ENCODE data around the gene SMURF1.

The SMURF1 gene

DNA sequence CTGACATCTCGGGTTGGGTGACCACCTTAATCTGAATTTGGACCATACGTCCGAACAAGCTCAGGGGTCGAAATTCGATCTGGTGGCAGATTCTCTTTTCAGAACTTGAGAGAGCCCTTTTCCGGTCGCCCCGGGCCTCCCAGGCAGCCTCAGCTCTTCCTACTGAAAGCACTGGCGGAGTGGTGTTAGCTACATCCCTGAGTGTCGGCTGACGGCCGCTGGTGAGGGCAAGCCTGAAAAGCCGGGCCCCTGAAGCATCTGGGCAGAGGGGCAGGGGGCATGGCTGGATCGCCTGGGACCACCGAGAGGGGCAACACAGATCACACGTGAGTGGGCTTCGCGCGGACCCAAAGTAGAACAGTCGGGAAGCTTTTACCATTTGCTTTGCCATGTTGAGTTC is 116.1 kb downstream of the SMURF1 start:
- DNase-seq = no peak

DNA sequence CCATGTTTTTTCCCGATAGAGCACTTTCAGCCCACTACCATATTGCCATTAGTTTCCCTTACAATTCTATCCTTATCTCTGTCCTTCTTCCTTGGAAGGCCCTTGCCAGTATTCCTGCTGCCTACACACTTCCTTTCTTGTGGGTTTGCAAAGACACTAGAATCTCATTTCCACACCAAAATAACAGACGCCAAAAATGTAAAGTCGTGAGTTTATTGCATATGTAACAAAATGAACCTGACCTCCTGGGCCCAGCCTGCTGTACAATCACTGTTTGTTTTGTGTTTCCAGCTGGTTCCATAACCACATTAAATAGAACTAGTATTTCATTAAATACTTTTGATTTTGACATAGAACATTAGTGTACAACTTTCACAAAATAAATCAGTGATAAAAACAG is 116.7 kb downstream of the SMURF1 start:
- DNase-seq = no peak

GRCh38 chr7:99024066-99024465 is 119.8 kb downstream of the SMURF1 start:
- DNase-seq = no peak

GRCh38 chr7:99021941-99022560 is 121.9 kb downstream of the SMURF1 start:
- no peak for DNase-seq

- no peak for DNase-seq
These were observed 123.5 kb downstream of the SMURF1 start for GRCh38 chr7:99020413-99020715.

GRCh38 chr7:99019523-99020412 is 124.1 kb downstream of the SMURF1 start:
- no peak for DNase-seq

DNA sequence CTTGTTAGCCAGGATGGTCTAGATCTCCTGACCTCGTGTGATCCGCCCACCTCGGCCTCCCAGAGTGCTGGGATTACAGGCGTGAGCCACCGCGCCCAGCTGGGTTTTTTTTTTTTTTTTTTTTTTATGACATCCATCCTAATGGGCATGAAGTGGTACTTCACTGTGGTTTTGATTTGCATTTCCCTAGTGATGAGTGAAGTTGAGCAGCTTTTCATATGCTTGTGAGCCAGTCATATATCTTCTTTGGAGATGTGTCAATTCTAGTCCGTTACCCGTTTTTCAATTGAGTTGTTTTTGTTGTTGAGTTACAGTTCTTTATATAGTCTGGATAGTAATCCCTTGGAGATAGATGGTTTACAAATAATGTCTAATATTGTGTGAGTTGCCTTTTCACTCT is 127.7 kb downstream of the SMURF1 start:
- no peak for DNase-seq

GRCh38 chr7:99014113-99014985 is 129.6 kb downstream of the SMURF1 start:
- no peak for DNase-seq

DNA sequence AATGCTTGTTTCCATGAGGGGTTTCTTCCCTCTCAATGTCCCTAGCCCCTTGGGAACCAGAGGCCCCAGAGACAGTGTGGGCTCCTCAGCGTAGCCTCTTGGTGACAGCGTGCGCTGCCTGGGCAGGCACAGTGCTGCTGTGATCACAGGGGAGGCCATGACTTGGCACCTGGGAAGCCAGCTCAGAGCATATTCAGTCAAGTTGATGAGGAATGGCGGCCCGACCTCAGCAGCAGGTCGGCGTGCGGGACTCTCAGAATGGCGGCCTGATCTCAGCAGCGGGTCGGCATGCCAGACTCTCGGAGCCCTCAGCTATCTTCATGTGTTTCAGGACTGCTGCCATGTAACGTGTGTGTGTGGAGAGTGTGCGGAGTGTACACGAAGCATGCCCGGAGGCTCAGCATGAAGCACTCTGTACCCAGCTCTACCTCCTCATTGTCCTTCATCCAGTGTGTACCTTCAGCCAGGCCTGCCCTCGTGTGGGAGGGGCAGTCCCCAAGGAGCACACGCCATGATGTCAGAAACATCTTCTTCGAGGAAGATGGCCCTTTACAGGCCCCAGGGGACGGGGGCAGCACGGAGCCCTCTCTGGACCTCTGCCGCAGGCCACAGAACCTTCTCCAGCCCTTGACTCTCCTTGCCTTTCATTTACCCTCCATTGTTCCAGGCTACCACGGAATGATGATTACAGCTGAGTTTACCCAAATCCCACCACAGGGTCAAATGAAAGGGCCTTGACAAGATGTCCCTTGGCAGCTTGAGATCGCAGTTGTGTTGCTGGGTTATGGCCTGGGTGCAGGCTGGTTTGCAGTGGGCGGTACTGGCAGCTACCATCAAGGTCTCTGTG is 130.4 kb downstream of the SMURF1 start:
- DNase-seq = no peak

DNA sequence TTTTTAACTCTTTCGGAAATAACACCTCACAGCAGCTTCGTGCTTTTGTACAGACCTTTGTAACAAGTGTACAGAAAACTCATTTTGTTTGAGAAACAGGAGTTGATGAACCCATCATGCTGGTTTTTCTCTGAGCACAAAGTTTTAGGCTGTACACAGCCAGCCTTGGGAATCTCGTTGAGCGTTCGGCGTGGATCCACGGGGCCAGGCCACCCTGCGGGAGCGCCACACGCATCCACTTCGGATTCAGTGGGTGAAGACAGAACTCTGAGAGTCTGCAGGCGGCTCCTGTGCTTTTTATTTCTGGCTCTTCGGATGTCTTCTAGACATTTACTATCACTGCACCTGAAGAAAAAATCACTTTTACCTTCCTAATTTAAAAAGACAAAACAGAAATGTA is 131.2 kb downstream of the SMURF1 start:
- DNase-seq = no peak

DNA sequence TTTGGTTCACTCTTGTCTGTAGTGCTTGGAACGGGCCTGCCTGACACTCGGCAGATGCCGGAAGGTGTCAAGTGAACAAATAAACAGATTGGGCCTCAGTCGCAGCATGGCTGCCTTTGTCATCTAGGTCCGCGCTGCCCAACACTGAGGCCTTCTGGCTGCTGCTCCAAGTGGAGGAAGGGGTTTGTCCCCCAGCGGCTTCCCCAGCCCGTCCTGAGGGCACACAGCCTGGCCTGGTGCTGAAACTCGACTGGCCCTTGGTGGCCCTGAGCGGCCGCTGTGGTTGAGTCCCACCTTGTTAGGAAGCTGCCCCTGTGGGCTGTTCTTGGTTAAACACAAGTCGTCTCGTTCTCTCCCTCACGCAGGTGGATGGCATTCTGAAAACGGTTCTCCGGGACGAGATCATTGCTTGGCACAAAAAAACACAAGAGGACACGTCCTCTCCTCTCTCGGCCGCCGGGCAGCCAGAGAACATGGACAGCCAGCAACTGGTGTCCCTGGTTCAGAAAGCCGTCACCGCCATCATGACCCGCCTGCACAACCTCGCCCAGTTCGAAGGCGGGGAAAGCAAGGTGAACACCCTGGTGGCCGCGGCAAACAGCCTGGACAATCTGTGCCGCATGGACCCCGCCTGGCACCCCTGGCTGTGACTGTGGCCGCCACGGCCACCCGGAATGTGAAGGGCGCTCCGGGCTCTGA is 132.1 kb downstream of the SMURF1 start:
- DNase-seq = no peak

DNA sequence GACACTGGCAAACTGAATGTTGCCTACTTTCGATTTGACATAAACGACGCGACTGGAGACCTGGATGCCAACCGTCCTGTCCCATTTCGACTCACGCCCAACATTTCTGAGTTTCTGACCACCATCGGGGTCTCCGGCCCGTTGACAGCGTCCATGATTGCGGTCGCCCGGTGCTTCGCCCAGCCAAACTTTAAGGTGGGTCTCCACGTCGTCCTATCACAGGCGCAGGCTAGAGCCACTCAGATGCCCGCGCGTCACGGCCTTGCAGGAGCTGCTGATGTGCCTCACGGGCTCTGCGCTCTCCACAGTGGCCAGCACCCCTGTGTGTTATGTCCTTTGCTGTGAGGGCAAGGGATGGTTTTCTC is 132.6 kb downstream of the SMURF1 start:
- DNase-seq = no peak

DNA sequence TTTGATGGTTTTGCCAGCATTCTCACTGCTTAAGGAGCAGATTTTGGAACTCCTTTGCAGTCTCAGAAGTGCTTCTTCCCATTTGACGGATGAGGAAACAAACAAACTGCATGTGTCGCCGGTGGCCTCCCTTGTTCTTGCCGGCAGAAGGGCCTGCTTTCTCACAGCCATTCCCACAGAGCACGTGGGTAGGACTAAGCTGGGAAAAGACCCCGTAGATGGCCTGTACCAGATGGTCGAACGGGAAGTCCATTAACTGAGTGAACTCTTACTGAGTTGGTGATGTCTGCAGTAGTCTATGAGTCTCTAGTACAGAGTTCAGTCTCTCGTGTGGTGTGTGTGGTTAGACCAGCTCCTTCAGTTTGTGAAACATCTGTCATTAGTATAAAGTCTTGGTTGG is 133.6 kb downstream of the SMURF1 start:
- DNase-seq = no peak

DNA sequence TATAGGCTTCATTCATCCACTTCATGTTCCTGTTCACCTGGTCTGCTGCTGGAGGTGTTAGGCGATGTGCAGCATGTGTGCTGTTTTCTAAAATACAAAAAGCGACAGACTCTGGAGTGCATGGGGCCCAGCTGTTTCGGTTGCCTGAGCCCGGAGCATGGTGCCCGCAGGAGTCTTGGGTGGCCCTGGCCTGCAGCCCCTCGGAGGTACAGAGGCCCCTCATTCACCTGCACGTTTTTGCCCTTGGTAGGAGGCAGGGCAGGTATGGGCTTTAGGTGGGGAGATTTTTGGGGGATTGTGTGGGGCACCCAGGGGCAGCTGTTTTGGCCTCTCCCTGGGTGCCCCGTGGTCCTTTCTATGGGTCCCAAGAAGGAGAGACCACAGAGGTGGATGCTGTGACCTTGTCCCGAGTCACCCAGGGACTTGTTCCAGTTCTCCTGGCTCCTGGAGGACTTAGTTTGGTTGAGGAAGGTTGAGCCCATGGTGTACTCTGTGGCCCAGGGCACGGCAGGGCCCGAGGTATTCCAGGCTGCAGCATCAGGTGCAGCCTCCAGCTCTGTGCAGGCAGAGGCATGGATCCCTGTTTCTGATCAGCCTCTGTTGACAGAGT is 134.9 kb downstream of the SMURF1 start:
- no peak for DNase-seq

- no peak for DNase-seq
These were observed 135.7 kb downstream of the SMURF1 start for GRCh38 chr7:99008181-99008631.

GRCh38 chr7:99006739-99007424 is 137.0 kb downstream of the SMURF1 start:
- no peak for DNase-seq

GRCh38 chr7:99005776-99006175 is 138.1 kb downstream of the SMURF1 start:
- DNase-seq = no peak

- no peak for DNase-seq
These were observed 139.0 kb downstream of the SMURF1 start for GRCh38 chr7:99004781-99005500.

DNA sequence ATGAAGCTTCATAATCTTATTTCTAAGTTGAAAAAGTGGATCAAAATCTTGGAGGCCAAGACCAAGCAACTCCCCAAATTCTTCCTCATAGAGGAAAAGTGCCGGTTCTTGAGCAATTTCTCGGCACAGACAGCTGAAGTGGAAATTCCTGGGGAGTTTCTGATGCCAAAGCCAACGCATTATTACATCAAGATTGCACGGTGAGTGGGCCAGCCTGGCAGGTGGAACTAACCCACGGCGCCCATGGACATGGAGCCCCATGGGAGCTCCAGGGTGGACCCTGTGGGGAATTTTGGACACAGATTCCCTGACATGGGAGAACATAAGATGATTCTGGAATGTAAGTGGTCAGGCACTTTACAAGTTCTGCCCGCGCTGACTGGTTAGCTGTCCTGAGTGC is 139.7 kb downstream of the SMURF1 start:
- no peak for DNase-seq

- DNase-seq = no peak
These were observed 140.5 kb downstream of the SMURF1 start for GRCh38 chr7:99003419-99003818.

Data from stimulated activated CD4-positive, alpha-beta T cell treated with anti-CD3 and anti-CD28 coated beads, Interleukin-12 subunit alpha, Interleukin-12 subunit beta, amount 100 ng/mL, for 4 hours (primary cell).